Measurements from ENCODE around the gene FOXP4.

The FOXP4 gene

DNA sequence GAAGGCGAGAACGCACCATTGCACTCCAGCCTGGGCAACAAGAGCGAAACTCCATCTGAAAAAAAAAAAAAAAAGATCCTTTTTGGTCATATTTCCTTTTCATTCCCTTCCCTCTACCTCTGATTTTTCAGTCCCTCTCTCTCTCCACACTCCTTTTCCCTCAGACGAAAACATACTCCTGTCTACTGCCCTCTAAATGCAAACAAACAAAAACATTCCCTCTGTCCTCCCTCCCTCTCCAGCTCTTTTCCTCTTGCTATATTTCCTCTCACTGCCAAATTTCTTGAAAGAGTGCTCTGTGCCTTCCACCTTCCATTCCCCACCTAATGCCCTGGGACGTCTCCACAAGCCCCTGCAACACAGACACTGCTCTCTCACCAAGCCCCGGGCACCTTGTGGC lies 77.1 kb downstream of the FOXP4 start:
- Mint-ChIP-seq H3K9me3 (peaks cover 21% of the 10 kb centered on the region), H3K27ac (peak overlapping the region in 2 of 3 experiments; percentile 19 to 23), H3K4me1 (peaks cover 34% of the 10 kb centered on the region), H3K27me3 (ENCODE audit: low read depth) (peaks cover 6% of the 10 kb centered on the region), H3K4me3 (no peak overlapping the region), H3K36me3 (ENCODE audit: low read depth) (peaks cover 3% of the 10 kb centered on the region)
- TF ChIP-seq CTCF (IDR thresholded peaks at IDR 0.05; ENCODE audit: unreplicated experiment in 3 of 3): no peak

DNA sequence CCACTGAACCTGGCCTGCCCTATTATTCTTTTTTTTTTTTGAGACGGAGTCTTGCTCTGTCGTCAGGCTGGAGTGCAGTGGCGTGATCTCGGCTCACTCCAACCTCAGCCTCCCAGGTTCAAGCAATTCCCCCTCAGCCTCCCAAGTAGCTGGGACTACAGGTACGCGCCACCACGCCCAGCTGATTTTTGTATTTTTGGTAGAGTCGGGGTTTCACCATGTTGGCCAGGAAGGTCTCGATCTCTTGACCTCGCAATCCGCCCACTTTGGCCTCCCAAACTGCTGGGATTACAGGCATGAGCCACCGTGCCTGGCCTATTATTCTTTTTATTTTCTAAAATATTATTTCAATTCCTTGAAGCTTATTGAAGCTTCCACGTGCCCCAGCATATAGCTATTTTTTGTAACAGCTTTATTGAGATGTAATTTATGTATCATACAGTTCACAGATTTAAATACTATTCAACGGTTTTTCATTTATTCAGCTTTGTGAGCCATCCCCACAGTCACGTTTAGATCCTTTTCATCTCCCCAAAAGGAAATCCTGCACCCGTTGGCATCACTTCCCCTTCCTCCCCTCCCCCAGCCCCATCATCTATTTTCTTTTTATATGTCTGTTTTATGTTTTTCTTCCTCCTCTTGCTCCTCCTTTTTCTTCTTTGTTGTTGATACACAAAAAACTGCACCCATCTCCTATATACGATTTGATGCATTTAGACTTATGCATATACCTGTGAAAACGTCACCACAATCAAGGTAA lies 78.6 kb downstream of the FOXP4 start:
- TF ChIP-seq CTCF (IDR thresholded peaks at IDR 0.05; ENCODE audit: unreplicated experiment in 3 of 3): no peak
- Mint-ChIP-seq H3K27ac (no peak overlapping the region), H3K4me1 (peaks cover 34% of the 10 kb centered on the region), H3K9me3 (peaks cover 21% of the 10 kb centered on the region), H3K27me3 (ENCODE audit: low read depth) (peaks cover 4% of the 10 kb centered on the region), H3K4me3 (no peak overlapping the region), H3K36me3 (ENCODE audit: low read depth) (peaks cover 3% of the 10 kb centered on the region)

DNA sequence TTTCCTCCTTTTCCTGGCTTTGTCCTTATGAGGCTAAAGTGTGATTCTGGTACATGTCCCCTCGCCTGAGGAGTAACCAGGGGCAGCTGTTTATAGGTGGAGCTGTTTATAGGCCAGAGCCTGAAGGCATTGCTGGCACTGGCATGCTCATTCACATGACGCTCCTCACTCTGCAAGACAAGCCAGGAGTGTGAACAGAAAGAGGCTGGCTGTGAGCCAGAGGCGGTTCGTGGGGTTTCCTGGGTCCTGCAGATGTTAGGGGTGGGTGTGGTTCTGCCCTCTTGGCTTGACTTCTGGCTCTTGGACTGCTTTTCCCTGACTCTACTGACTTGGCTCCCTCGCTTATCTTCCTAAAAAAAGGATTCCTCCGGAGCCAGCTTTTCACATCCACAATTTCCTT lies 79.3 kb downstream of the FOXP4 start:
- H3K27me3 Mint-ChIP-seq (ENCODE audit: low read depth): peaks cover 5% of the 10 kb centered on the region
- peak overlapping the region in 1 of 3 experiments; percentile 45 for H3K27ac Mint-ChIP-seq
- peaks cover 19% of the 10 kb centered on the region for H3K9me3 Mint-ChIP-seq
- TF ChIP-seq CTCF (IDR thresholded peaks at IDR 0.05; ENCODE audit: unreplicated experiment in 3 of 3): no peak
- H3K4me1 Mint-ChIP-seq: peaks cover 35% of the 10 kb centered on the region
- H3K4me3 Mint-ChIP-seq: no peak overlapping the region
- peaks cover 3% of the 10 kb centered on the region for H3K36me3 Mint-ChIP-seq (ENCODE audit: low read depth)

- H3K36me3 Mint-ChIP-seq (ENCODE audit: low read depth): peaks cover 3% of the 10 kb centered on the region
- TF ChIP-seq CTCF (IDR thresholded peaks at IDR 0.05; ENCODE audit: unreplicated experiment in 3 of 3): no peak
- peaks cover 5% of the 10 kb centered on the region for H3K27me3 Mint-ChIP-seq (ENCODE audit: low read depth)
- peaks cover 40% of the 10 kb centered on the region for H3K4me1 Mint-ChIP-seq
- peak overlapping the region in 2 of 3 experiments; percentile 21 to 29 for H3K27ac Mint-ChIP-seq
- no peak overlapping the region for H3K4me3 Mint-ChIP-seq
- H3K9me3 Mint-ChIP-seq: peaks cover 19% of the 10 kb centered on the region
Measured at GRCh38 chr6:41626022-41626421, 79.8 kb downstream of the FOXP4 start.

GRCh38 chr6:41626917-41627316 lies 80.7 kb downstream of the FOXP4 start:
- no peak for TF ChIP-seq CTCF (IDR thresholded peaks at IDR 0.05; ENCODE audit: unreplicated experiment in 3 of 3)
- peaks cover 14% of the 10 kb centered on the region for H3K9me3 Mint-ChIP-seq

GRCh38 chr6:41629128-41629527 lies 82.9 kb downstream of the FOXP4 start:
- Mint-ChIP-seq H3K36me3 (ENCODE audit: low read depth) (no peaks in the 10 kb centered on the region), H3K4me1 (peaks cover 62% of the 10 kb centered on the region), H3K4me3 (no peak overlapping the region), H3K27me3 (ENCODE audit: low read depth) (peaks cover 12% of the 10 kb centered on the region), H3K27ac (no peak overlapping the region), H3K9me3 (peaks cover 6% of the 10 kb centered on the region)
- TF ChIP-seq CTCF (IDR thresholded peaks at IDR 0.05; ENCODE audit: unreplicated experiment in 3 of 3): no peak

More at GRCh38 chr6:41626917-41627316, 80.7 kb downstream of the FOXP4 start:
- Mint-ChIP-seq H3K4me3 (peak overlapping the region in 1 of 3 experiments; percentile 14), H3K36me3 (ENCODE audit: low read depth) (no peaks in the 10 kb centered on the region), H3K27ac (peak overlapping the region; percentile 21 to 29 (median 24)), H3K4me1 (peaks cover 48% of the 10 kb centered on the region), H3K27me3 (ENCODE audit: low read depth) (peaks cover 5% of the 10 kb centered on the region)
